ENCODE data around the gene PAX2.

Gene PAX2

DNA sequence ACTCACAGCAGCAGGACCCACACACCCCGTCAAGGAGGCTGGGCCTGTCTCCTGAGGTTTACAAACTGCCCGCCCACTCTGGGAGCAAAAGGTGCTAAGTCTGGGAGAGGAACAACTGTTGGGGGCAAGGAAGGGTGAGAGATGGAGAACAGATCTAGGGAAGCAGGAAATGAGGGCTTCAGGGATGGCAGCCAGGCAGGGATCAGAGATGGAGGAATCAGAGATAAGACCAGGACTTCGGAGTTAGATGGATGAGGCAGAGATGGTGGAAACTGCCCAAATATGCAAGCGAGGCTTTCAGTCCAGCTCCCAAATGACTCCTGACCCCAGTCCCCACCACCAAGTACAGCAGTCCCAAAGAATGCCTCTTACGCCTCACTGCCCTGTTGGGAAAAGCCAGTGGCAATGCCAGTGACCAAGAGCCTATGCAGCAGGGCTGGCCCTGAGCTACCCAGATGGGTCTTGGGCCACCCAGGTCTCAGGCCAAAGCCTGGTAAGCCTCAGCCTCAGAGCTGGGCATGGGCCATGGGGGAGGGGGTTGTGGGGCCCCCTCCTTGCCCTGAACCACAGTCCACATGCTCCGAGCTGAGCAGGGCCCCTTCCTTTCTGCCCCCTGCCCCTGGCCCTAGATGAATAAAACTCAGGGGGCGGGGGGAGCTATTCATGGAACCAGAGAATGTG lies 127.9 kb downstream of the PAX2 start:
- Histone ChIP-seq H3K27me3 (ENCODE audit: control insufficient read depth in 1 of 2, insufficient read depth in 2 of 2, low read length in 2 of 2) (peaks cover 27 to 37% of the 10 kb centered on the region in 2 donors), H3K4me1 (ENCODE audit: control insufficient read depth, insufficient read depth, low read length) (no peaks in the 10 kb centered on the region), H3K4me3 (ENCODE audit: low read length in 2 of 2) (no peak overlapping the region), H3K36me3 (ENCODE audit: control insufficient read depth in 2 of 2, insufficient read depth in 2 of 2, low read length in 2 of 2) (no peaks in the 10 kb centered on the region), H3K27ac (ENCODE audit: low read length) (no peak overlapping the region), H3K9ac (ENCODE audit: low read length in 2 of 2) (no peak overlapping the region), H3K9me3 (ENCODE audit: control insufficient read depth in 2 of 2, low read length in 2 of 2) (no peaks in the 10 kb centered on the region)

DNA sequence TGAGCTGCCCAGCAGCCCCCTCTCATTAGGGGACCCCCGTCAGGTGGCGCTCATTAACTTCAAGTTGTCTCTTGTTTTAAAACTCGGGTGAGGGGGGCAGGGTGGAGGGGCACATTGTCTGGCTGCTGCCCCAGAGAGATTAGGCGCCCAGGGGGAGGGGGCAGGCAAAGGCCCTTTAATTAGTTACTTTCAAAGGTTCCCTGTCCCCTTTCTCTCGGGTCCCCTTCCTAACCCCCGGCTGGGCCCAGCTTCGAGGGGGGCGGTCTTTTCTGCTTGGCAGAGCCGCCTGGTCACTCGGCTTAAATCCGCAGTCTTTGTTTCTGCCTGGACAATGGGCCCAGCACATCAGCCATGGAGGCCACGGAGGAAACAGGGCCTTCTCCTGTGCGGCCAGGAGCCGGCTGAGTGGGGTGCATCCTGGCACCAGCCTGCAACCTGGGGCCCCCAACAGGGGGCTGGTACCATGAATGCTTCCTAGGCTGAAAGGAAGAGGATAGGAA lies 128.5 kb downstream of the PAX2 start:
- H3K27ac ChIP-seq (ENCODE audit: low read length): no peak overlapping the region
- H3K4me1 ChIP-seq (ENCODE audit: control insufficient read depth, insufficient read depth, low read length): no peaks in the 10 kb centered on the region
- no peak overlapping the region for H3K4me3 ChIP-seq (ENCODE audit: low read length in 2 of 2)
- no peaks in the 10 kb centered on the region for H3K9me3 ChIP-seq (ENCODE audit: control insufficient read depth in 2 of 2, low read length in 2 of 2)
- H3K36me3 ChIP-seq (ENCODE audit: control insufficient read depth in 2 of 2, insufficient read depth in 2 of 2, low read length in 2 of 2): no peaks in the 10 kb centered on the region
- peaks cover 27 to 38% of the 10 kb centered on the region in 2 donors for H3K27me3 ChIP-seq (ENCODE audit: control insufficient read depth in 1 of 2, insufficient read depth in 2 of 2, low read length in 2 of 2)
- H3K9ac ChIP-seq (ENCODE audit: low read length in 2 of 2): no peak overlapping the region

DNA sequence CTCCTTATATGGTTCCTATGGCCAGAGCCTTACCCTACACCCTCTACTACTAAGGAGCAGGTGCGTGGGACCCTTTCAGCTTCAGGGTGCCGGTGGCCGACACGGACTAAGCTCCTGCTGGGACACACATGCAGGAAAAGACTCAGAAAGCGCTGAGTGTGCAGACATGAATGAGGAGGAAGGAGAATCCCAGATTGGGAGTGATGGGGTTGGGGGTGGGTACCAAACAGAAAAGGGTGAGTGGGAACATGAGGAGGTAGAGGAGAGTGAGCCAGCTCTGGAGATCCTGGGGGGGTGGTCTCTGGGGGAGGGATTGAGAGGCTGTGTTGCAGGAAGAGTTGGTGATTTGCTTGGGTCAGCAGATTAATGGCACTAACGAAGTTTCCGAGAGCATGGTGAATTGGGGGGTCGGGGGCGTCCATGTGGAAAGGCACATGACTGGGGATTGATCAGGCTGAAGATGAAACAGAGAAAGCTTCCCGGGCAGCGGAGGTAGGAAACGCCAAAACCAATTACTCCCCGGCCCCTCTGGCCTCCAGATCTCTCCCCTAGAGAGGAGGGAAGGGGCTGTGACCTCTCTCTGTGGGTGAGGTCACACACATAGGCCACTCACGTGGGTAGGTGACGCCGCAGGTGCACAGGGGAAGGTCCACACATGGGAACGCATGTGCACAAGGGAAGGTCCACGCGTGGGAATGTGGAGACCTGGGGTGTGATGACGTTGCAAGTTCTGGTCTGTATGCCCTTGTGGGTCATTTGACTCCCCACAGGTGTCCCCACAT lies 129.5 kb downstream of the PAX2 start:
- Histone ChIP-seq H3K36me3 (ENCODE audit: control insufficient read depth in 2 of 2, insufficient read depth in 2 of 2, low read length in 2 of 2) (no peaks in the 10 kb centered on the region), H3K4me1 (ENCODE audit: control insufficient read depth, insufficient read depth, low read length) (no peaks in the 10 kb centered on the region), H3K9me3 (ENCODE audit: control insufficient read depth in 2 of 2, low read length in 2 of 2) (no peaks in the 10 kb centered on the region), H3K4me3 (ENCODE audit: low read length in 2 of 2) (no peak overlapping the region), H3K9ac (ENCODE audit: low read length in 2 of 2) (no peak overlapping the region), H3K27me3 (ENCODE audit: control insufficient read depth in 1 of 2, insufficient read depth in 2 of 2, low read length in 2 of 2) (peaks cover 27 to 39% of the 10 kb centered on the region in 2 donors), H3K27ac (ENCODE audit: low read length) (no peak overlapping the region)

DNA sequence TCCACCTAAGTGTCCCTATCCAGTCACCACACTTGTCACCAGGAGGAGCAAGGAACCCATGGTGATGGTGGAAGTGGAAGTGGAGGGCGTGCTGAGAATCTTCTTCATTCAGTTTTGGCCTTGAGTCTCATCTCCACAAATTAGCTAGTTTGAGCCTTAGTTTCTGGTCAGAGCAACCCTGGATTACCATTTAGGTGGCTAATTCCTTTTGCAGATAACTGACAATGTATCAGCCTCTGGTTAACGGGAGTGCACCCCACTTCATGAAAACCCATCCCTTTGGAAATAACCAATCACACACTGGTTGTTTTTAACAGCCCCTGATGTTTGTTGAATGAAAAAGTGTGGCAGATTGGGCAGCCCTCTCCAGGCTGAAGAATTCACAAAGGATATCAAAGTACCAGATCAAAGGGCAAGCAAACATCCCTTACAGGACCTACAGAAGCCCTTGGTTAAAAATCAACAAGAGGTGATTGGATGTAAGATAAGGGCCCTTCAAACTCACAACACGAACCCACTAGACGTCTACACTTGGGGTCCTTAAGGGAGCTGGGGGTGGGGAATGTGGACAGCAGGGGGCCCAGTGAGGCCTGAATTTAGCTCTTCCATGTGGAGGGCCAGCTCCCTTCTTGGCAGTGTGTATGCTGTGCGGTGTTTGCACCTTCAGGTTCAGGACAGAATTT lies 130.2 kb downstream of the PAX2 start:
- no peaks in the 10 kb centered on the region for H3K9me3 ChIP-seq (ENCODE audit: control insufficient read depth in 2 of 2, low read length in 2 of 2)
- peaks cover 27 to 39% of the 10 kb centered on the region in 2 donors for H3K27me3 ChIP-seq (ENCODE audit: control insufficient read depth in 1 of 2, insufficient read depth in 2 of 2, low read length in 2 of 2)
- H3K9ac ChIP-seq (ENCODE audit: low read length in 2 of 2): no peak overlapping the region
- H3K36me3 ChIP-seq (ENCODE audit: control insufficient read depth in 2 of 2, insufficient read depth in 2 of 2, low read length in 2 of 2): no peaks in the 10 kb centered on the region
- H3K4me1 ChIP-seq (ENCODE audit: control insufficient read depth, insufficient read depth, low read length): no peaks in the 10 kb centered on the region
- H3K4me3 ChIP-seq (ENCODE audit: low read length in 2 of 2): no peak overlapping the region
- H3K27ac ChIP-seq (ENCODE audit: low read length): no peak overlapping the region

- no peak overlapping the region for H3K4me3 ChIP-seq (ENCODE audit: low read length in 2 of 2)
- no peaks in the 10 kb centered on the region for H3K36me3 ChIP-seq (ENCODE audit: control insufficient read depth in 2 of 2, insufficient read depth in 2 of 2, low read length in 2 of 2)
- no peaks in the 10 kb centered on the region for H3K9me3 ChIP-seq (ENCODE audit: control insufficient read depth in 2 of 2, low read length in 2 of 2)
- no peaks in the 10 kb centered on the region for H3K4me1 ChIP-seq (ENCODE audit: control insufficient read depth, insufficient read depth, low read length)
- peaks cover 28 to 35% of the 10 kb centered on the region in 2 donors for H3K27me3 ChIP-seq (ENCODE audit: control insufficient read depth in 1 of 2, insufficient read depth in 2 of 2, low read length in 2 of 2)
- no peak overlapping the region for H3K9ac ChIP-seq (ENCODE audit: low read length in 2 of 2)
- no peak overlapping the region for H3K27ac ChIP-seq (ENCODE audit: low read length)
Measured at GRCh38 chr10:100876585-100877460, 131.4 kb downstream of the PAX2 start.

DNA sequence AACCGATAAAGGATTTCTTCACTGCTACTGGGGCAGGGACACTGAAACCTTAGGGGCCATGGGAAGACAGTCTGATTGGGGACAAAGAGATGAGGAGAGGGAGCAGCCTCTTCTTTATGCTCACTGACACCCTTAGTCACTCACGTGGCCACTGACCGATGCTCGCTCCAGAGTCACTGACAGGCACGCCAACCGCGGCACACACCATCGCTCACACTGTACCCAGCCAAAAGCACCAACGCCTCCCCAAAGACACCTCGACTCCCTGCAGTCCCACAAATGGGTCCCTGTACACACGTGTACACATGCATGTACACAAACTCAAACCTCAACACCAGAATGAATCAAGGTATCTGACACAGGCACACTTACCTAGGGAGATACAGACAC lies 132.1 kb downstream of the PAX2 start:
- Histone ChIP-seq H3K4me3 (ENCODE audit: low read length in 2 of 2) (no peak overlapping the region), H3K27me3 (ENCODE audit: control insufficient read depth in 1 of 2, insufficient read depth in 2 of 2, low read length in 2 of 2) (peaks cover 29 to 34% of the 10 kb centered on the region in 2 donors), H3K4me1 (ENCODE audit: control insufficient read depth, insufficient read depth, low read length) (no peaks in the 10 kb centered on the region), H3K36me3 (ENCODE audit: control insufficient read depth in 2 of 2, insufficient read depth in 2 of 2, low read length in 2 of 2) (no peaks in the 10 kb centered on the region), H3K27ac (ENCODE audit: low read length) (no peak overlapping the region), H3K9me3 (ENCODE audit: control insufficient read depth in 2 of 2, low read length in 2 of 2) (no peaks in the 10 kb centered on the region), H3K9ac (ENCODE audit: low read length in 2 of 2) (no peak overlapping the region)

GRCh38 chr10:100878291-100878910 lies 133.0 kb downstream of the PAX2 start:
- Histone ChIP-seq H3K9me3 (ENCODE audit: control insufficient read depth in 2 of 2, low read length in 2 of 2) (no peaks in the 10 kb centered on the region), H3K9ac (ENCODE audit: low read length in 2 of 2) (no peak overlapping the region), H3K4me1 (ENCODE audit: control insufficient read depth, insufficient read depth, low read length) (no peaks in the 10 kb centered on the region), H3K36me3 (ENCODE audit: control insufficient read depth in 2 of 2, insufficient read depth in 2 of 2, low read length in 2 of 2) (no peaks in the 10 kb centered on the region), H3K27me3 (ENCODE audit: control insufficient read depth in 1 of 2, insufficient read depth in 2 of 2, low read length in 2 of 2) (peaks cover 23 to 28% of the 10 kb centered on the region in 2 donors), H3K27ac (ENCODE audit: low read length) (no peak overlapping the region), H3K4me3 (ENCODE audit: low read length in 2 of 2) (no peak overlapping the region)

Measured in stomach smooth muscle (tissue), 2 donors.